ENCODE results near the gene TRIM54.

DNA sequence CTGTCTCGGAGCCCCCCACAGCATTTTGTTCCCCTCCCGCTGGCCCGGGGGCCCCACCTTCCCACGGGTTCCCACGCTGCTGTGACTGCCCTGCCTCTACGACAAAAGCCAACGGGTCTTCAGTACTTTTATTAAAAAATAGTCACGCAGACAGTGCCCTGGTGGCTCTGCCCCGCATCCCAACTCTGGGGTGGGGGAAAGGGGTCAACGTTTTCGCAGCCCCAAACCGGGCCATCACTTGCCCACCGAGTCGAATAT, 25.0 kb downstream of the TRIM54 start:
- TF ChIP-seq JUND (IDR thresholded peaks at IDR 0.05), result no peak
- TF ChIP-seq, protein P1, sequence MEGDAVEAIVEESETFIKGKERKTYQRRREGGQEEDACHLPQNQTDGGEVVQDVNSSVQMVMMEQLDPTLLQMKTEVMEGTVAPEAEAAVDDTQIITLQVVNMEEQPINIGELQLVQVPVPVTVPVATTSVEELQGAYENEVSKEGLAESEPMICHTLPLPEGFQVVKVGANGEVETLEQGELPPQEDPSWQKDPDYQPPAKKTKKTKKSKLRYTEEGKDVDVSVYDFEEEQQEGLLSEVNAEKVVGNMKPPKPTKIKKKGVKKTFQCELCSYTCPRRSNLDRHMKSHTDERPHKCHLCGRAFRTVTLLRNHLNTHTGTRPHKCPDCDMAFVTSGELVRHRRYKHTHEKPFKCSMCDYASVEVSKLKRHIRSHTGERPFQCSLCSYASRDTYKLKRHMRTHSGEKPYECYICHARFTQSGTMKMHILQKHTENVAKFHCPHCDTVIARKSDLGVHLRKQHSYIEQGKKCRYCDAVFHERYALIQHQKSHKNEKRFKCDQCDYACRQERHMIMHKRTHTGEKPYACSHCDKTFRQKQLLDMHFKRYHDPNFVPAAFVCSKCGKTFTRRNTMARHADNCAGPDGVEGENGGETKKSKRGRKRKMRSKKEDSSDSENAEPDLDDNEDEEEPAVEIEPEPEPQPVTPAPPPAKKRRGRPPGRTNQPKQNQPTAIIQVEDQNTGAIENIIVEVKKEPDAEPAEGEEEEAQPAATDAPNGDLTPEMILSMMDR (IDR thresholded peaks at IDR 0.05; ENCODE audit: low read depth, low read length, missing input control), result no peak
